Ishikawa (cell line): ENCODE measurements around the gene MALSU1.
A peak's percentile ranks its signal among the peaks of the same experiment; 100 is the strongest.

Source experiments
- CEBPB ChIP-seq: IDR thresholded peaks from 2 replicates; pipeline ENCODE4 v1.6.1; 2012
- CREB1 ChIP-seq: IDR thresholded peaks from 2 replicates; pipeline ENCODE4 v1.6.1; 2012; ENCODE audit warnings: low read depth
- EGR1 ChIP-seq: IDR thresholded peaks from 2 replicates; pipeline ENCODE4 v1.6.1; 2012
- EP300 ChIP-seq: IDR thresholded peaks from 2 replicates; pipeline ENCODE4 v1.6.1; 2012; ENCODE audit warnings: borderline replicate concordance
- FOXM1 ChIP-seq: IDR thresholded peaks from 2 replicates; pipeline ENCODE4 v1.6.1; 2012; ENCODE audit warnings: low read depth, borderline replicate concordance
- MAX ChIP-seq: IDR thresholded peaks from 2 replicates; pipeline ENCODE4 v1.6.1; 2012
- NFIC ChIP-seq: IDR thresholded peaks from 2 replicates; pipeline ENCODE4 v1.6.1; 2012
- RAD21 ChIP-seq: IDR thresholded peaks from 2 replicates; pipeline ENCODE4 v1.6.1; 2012; ENCODE audit warnings: low read depth
- TAF1 ChIP-seq: IDR thresholded peaks from 2 replicates; pipeline ENCODE4 v1.6.1; 2012; ENCODE audit warnings: low read depth, mild to moderate bottlenecking
- TCF12 ChIP-seq: IDR thresholded peaks from 2 replicates; pipeline ENCODE4 v1.6.1; 2012; ENCODE audit warnings: low read depth
- TEAD4 ChIP-seq: IDR thresholded peaks from 2 replicates; pipeline ENCODE4 v1.6.1; 2012
- USF1 ChIP-seq: IDR thresholded peaks from 2 replicates; pipeline ENCODE4 v1.6.1; 2012
- YY1 ChIP-seq: IDR thresholded peaks from 2 replicates; pipeline ENCODE4 v1.6.1; 2012; ENCODE audit warnings: low read depth
- ZBTB7A ChIP-seq: IDR thresholded peaks from 2 replicates; pipeline ENCODE4 v1.6.1; 2012; ENCODE audit warnings: low read depth
- TF ChIP-seq, protein P1 (sequence below): IDR thresholded peaks from 2 replicates; pipeline ENCODE4 v1.6.1; 2012; ENCODE audit warnings: low read depth, mild to moderate bottlenecking

The MALSU1 gene

GRCh38 chr7:23298141-23298881 is 828 bp upstream of the MALSU1 start:
- TF ChIP-seq YY1 (peak; percentile 48; the same call in 1 of the 2 replicates), FOXM1 (peak; percentile 72; the same call in 1 of the 2 replicates), TCF12 (peak; percentile 79), TEAD4 (peak; percentile 95), ZBTB7A (no peak), CREB1 (peak; percentile 36; the same call in 1 of the 2 replicates), TAF1 (no peak), EP300 (peak; percentile 82; the same call in 1 of the 2 replicates), CEBPB (no peak), NFIC (peak; percentile 98), USF1 (no peak), MAX (peak; percentile 43; the same call in 1 of the 2 replicates), RAD21 (no peak), EGR1 (no peak)
- TF ChIP-seq, protein P1, sequence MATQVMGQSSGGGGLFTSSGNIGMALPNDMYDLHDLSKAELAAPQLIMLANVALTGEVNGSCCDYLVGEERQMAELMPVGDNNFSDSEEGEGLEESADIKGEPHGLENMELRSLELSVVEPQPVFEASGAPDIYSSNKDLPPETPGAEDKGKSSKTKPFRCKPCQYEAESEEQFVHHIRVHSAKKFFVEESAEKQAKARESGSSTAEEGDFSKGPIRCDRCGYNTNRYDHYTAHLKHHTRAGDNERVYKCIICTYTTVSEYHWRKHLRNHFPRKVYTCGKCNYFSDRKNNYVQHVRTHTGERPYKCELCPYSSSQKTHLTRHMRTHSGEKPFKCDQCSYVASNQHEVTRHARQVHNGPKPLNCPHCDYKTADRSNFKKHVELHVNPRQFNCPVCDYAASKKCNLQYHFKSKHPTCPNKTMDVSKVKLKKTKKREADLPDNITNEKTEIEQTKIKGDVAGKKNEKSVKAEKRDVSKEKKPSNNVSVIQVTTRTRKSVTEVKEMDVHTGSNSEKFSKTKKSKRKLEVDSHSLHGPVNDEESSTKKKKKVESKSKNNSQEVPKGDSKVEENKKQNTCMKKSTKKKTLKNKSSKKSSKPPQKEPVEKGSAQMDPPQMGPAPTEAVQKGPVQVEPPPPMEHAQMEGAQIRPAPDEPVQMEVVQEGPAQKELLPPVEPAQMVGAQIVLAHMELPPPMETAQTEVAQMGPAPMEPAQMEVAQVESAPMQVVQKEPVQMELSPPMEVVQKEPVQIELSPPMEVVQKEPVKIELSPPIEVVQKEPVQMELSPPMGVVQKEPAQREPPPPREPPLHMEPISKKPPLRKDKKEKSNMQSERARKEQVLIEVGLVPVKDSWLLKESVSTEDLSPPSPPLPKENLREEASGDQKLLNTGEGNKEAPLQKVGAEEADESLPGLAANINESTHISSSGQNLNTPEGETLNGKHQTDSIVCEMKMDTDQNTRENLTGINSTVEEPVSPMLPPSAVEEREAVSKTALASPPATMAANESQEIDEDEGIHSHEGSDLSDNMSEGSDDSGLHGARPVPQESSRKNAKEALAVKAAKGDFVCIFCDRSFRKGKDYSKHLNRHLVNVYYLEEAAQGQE: no peak

DNA sequence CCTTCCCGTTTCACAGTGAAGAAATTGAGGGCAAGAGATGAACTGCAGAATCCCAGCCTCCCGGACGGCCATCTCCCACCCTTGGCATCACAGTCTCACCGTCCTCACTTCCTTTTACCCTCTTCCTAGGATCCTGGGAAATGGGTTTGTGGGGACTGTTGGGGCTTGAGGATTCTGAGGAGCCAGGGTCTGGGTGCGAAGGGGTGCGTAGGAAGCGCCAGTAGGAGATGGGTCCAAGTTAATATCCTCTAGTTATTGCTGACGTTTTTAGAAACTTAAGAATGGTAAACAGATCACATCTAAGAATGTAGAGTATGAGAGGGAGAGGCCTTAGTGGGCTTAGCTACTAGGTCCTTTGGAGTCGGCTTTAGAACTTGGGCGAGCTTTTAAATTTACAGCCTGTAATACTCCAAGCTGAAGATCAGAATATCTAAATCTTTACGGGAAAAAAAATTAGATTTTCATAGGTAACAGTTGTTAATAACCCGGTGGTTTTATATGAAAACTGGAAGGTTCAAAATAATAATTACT is 696 bp downstream of the MALSU1 start:
- no peak for TF ChIP-seq EGR1
- no peak for TF ChIP-seq TEAD4
- TF ChIP-seq TAF1: no peak

DNA sequence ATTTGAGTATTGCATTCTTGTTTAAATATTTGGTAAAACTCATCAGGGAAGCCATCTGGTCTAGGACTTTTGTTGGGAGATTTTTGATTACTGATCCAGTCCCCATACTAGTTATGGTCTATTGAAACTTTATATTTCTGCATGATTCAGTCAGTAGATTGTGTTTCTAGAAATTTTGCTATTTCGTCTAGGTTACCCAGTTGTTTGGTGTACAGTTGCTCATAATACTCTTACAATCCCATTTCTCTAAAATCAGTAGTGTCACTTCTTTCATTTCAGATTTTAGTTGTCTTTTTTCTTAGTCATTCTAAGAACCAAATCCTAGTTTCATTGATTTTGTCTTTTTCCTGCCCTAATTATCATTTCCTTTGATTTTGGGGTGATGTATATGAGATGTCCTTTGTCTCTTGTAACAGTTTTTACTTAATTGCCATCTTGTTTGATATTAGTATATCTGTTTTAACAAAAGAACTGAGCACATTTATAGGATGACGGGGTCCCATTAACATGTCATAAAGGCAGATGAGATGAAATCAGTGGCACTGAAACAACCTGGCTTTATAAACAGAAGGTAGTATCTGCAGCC is 7.9 kb downstream of the MALSU1 start:
- no peak for TF ChIP-seq TCF12
- no peak for TF ChIP-seq TAF1
- TF ChIP-seq, protein P1: no peak
- TF ChIP-seq RAD21: no peak
- TF ChIP-seq EGR1: no peak
- TF ChIP-seq USF1: no peak
- TF ChIP-seq MAX: no peak
- no peak for TF ChIP-seq ZBTB7A
- no peak for TF ChIP-seq CREB1

DNA sequence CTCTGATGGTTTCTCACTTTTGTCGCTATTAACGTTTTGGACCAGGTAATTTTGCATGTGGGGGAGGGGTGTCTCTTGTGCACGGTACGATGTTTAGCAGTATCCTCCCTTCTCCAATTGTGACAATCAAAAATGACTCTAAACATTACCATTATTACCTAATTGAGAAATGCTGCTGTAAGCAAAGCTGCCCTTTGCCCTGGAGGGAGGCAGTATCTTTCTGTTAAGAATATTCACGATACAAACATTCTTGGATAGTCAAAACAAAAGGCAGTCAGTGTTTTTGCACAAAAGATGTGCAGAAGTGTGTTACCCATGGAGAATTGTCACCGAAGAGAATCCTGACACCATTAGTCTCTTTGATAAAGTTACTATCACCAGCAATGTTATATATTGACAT is 9.6 kb downstream of the MALSU1 start:
- TF ChIP-seq, protein P1: no peak
- TF ChIP-seq RAD21: no peak
- TF ChIP-seq USF1: no peak
- TF ChIP-seq YY1: no peak
- no peak for TF ChIP-seq TAF1
- TF ChIP-seq MAX: no peak
- TF ChIP-seq CREB1: no peak
- TF ChIP-seq TEAD4: no peak
- no peak for TF ChIP-seq EGR1
